B cell (primary cell): ENCODE data around the gene MNAT1.

Source experiments
- CTCF ChIP-seq: fragments of 200-600 bp; IDR thresholded peaks from one replicate; pipeline ENCODE4 v1.8.0; 2022; ENCODE audit warnings: antibody characterized with exemption, mild to moderate bottlenecking
- EZH2 ChIP-seq: IDR thresholded peaks from 2 replicates; pipeline ENCODE4 v1.6.1; 2012; ENCODE audit warnings: borderline replicate concordance, low read depth, mild to moderate bottlenecking, moderate library complexity, low read length; ENCODE audit not compliant: insufficient read depth, poor library complexity, severe bottlenecking

GRCh38 chr14:60705100-60705499 lies 29.5 kb upstream of the MNAT1 start:
- TF ChIP-seq CTCF (no peak), EZH2 (no peak)
